ENCODE data around the gene ZNF91. TPM values are rescaled to one million over a fixed set of nuclear protein-coding genes. Genes with fewer than 3 reads are reported as not detected.
"Not testable (repeated sequence)": the region's sequence is repeated elsewhere in the genome, so short reads cannot be mapped to it uniquely, and the experiment has no call there.

Gene ZNF91
- polyA plus RNA-seq, 3 donors = 46.6 to 67.2 (median 54.6) TPM

DNA sequence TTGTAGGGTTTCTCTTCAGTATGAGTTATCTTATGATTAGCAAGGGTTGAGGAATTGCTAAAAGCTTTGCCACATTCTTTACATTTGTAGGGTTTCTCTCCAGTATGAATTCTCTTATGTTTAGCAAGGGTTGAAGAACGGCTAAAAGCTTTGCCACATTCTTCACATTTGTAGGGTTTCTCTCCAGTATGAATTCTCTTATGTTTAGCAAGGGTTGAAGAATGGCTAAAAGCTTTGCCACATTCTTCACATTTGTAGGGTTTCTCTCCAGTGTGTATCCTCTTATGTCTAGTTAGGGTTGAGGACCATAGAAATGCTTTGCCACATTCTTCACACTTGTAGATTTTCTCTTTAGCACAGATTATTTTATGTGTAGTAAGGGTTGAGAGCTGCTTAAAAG is 33.4 kb downstream of the ZNF91 start:
- not testable (repeated sequence) for DNase-seq (ENCODE audit: extremely low read depth in 1 of 11, low read depth in 9 of 11, low spot score in 4 of 11)

GRCh38 chr19:23351806-23352205 is 43.5 kb downstream of the ZNF91 start:
- DNase-seq (ENCODE audit: extremely low read depth in 1 of 11, low read depth in 9 of 11, low spot score in 4 of 11) = no peak

DNA sequence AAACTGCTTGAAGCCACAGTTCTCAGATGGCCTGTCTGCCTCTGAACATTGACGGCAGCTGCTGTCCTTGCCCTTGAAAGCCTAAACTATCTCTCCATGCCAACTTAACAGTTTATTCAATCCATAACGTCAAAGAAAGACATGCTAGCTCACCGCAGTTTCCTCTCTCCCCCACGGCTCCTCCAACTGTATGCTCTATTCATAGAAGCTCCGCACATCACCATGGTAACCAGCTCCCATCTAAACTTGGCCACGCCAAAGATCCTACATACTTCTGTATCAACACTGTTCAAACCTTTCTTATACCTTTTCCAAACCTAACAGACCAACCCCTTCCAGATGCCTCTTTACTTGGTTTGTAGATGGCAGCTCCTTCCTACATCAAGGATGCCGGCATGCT is 48.6 kb downstream of the ZNF91 start:
- no peak for DNase-seq (ENCODE audit: extremely low read depth in 1 of 11, low read depth in 9 of 11, low spot score in 4 of 11)

- DNase-seq (ENCODE audit: extremely low read depth in 1 of 11, low read depth in 9 of 11, low spot score in 4 of 11) = no peak
These were observed 49.4 kb downstream of the ZNF91 start for GRCh38 chr19:23345838-23346237.

DNA sequence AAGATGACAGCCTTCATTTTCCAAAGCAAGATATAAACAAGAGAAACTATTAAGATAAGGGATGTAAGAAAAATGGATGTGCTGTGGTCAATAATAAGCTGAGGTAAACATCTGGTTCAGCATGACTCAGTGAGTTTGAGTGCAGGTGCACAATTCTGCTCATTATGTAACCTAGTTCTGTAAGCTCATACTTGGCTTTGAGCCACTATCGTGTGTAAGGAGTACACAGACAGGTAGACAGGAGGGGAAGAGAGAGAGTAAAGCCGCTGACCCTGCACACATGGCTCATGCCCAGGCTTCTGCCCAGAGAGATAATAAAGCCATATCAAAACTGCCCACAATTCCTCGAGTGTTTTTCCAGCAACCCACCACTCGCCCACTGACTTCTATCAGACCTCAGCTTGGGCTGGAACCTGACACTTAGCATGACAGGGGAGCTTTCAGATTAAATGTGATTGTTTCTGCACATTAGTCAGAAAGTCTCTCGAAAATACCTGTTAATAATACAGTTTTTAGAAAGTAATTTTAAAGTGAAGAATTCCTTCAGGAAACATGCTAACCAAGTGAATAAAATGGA is 51.7 kb downstream of the ZNF91 start:
- DNase-seq (ENCODE audit: extremely low read depth in 1 of 11, low read depth in 9 of 11, low spot score in 4 of 11) = no peak

DNA sequence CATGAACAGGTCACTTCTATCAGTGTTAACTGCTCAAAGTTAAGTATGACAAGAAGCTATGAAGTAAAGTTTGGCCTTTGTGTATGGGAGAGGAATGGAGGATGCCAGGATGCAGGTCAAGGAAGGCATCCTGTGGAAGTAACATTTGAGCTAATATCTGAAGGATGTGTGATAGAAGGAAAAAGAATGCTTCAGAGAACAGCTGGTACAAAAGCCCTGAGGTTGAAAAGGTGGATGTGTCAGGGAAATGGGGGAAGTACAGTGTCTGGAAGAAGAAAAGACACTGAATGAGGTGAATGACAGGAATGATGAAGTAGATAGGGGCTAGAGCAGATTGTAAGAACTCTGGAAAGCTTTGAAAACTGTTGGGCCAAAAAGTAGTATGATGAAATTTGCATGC is 67.1 kb downstream of the ZNF91 start:
- DNase-seq (ENCODE audit: extremely low read depth in 1 of 11, low read depth in 9 of 11, low spot score in 4 of 11) = no peak

DNA sequence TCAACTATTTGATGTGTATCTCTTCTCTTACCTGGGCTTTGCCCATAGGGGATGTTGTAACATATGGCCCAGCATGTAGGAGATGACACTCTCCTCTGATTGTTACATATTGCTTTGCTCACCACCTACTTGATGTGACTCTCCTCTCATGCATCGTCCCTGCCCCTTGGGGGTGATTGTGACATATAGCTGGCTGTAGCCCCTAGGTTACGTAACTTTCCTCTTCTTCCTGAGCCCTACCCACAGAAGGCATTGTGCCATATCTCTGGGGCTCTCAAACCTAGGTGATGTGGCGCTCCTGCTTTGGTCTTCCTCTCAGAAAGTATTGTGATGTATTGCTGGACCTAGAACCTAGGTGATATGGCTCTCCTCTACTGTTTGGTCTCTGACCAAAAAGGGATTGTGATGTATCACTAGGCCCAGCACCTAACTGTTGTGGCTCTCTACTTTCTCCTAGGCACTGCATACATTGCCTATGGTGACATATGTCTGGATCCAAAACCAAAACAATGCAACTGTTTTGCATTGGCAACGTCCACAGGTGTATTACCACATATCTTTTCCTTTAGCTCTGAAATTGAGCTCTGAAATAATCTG is 73.2 kb downstream of the ZNF91 start:
- DNase-seq (ENCODE audit: extremely low read depth in 1 of 11, low read depth in 9 of 11, low spot score in 4 of 11) = no peak

GRCh38 chr19:23321403-23321802 is 73.9 kb downstream of the ZNF91 start:
- DNase-seq (ENCODE audit: extremely low read depth in 1 of 11, low read depth in 9 of 11, low spot score in 4 of 11) = not testable (repeated sequence)

DNA sequence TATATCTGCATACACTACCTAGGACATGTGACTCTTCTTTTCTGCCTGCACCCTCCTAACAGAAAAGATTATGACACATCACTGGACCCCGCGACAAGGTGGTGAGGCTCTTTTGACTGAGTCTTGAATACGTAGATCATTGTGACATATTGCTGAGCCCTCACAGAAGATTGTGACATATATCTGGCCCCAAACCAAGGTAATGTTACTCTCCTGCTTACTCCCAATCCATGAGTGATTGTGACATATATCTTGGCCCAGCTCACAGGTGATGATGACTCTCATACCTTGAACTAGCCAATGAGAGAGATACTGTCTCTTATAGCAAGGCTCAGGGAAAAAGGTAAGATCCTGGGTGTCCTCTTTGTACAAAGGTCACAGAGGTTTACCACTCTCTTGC is 75.7 kb downstream of the ZNF91 start:
- not testable (repeated sequence) for DNase-seq (ENCODE audit: extremely low read depth in 1 of 11, low read depth in 9 of 11, low spot score in 4 of 11)

- DNase-seq (ENCODE audit: extremely low read depth in 1 of 11, low read depth in 9 of 11, low spot score in 4 of 11) = not testable (repeated sequence)
These were observed 76.3 kb downstream of the ZNF91 start for GRCh38 chr19:23318941-23319340.

GRCh38 chr19:23318143-23318542 is 77.1 kb downstream of the ZNF91 start:
- DNase-seq (ENCODE audit: extremely low read depth in 1 of 11, low read depth in 9 of 11, low spot score in 4 of 11) = no peak

DNA sequence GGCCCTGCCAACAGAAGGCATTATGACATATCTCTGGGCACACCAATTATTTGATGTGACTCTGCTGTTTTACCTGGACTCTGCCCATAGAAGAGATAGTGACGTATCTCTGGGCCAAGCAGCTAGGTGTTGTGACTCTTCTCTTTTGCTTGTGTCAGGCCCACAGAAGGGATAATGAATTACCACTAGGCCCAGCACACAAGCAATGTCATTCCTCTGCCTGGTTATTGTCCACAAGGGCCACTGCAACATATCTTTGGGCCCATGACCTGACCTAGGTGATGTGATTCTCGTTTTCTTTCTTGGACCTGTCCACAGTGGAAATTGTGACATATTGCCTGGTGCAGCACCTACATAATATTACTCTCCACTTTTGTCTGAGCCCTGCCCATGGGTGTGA is 80.0 kb downstream of the ZNF91 start:
- DNase-seq (ENCODE audit: extremely low read depth in 1 of 11, low read depth in 9 of 11, low spot score in 4 of 11) = no peak

DNA sequence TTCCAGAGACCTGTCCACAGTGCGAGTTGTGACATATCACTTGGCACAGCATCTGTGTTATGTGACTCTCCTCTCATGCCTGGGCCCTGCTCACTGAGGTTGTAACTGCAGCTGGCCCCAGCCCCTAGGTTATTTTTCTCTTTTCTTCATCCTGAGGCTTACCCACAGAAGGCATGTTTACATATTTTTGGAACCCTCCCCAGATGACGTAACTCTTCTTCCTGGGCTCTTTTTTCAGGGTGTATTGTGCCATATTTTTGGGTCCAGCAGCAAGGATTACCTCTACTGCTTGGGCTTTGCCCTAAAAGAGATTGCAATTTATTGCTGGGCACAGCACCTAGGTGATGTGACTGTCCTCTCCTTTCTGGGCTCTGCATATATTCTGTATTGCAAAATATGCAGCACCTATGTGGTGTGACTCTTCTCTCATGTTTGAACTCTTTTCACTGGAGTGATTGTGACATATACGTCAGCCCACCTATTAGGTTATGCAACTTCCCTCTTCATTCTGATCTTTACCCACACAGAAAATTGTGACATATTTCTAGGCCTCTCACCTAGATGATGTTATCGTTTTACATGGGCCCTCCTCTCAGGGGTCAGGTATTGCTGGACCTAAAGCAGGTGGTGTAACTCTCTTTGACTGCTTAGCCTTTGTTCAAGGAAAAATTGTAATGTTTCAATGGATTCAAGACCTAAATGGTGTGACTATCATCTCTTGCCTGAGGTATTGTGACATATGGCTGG is 80.6 kb downstream of the ZNF91 start:
- DNase-seq (ENCODE audit: extremely low read depth in 1 of 11, low read depth in 9 of 11, low spot score in 4 of 11) = no peak

GRCh38 chr19:23313196-23313595 is 82.1 kb downstream of the ZNF91 start:
- no peak for DNase-seq (ENCODE audit: extremely low read depth in 1 of 11, low read depth in 9 of 11, low spot score in 4 of 11)

DNA sequence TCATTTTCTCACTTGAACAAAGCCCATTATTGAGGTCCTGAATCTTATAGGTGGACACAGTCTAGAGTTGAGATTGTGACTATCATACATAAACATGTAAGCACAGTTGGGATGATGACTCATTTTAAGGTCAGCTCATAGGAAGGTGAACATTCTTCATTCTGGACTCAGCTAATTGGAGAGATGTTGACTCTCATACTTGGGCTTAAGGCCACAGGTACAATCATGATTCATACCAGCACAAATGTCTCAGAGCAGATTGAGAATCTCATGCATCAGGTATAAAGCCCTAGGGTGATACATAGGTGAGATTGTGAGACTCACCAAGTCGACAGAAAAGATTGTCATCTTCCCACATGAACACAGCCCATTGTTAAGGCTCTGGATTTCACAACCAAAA is 82.8 kb downstream of the ZNF91 start:
- no peak for DNase-seq (ENCODE audit: extremely low read depth in 1 of 11, low read depth in 9 of 11, low spot score in 4 of 11)

GRCh38 chr19:23311551-23311950 is 83.7 kb downstream of the ZNF91 start:
- no peak for DNase-seq (ENCODE audit: extremely low read depth in 1 of 11, low read depth in 9 of 11, low spot score in 4 of 11)

GRCh38 chr19:23310729-23311211 is 84.5 kb downstream of the ZNF91 start:
- no peak for DNase-seq (ENCODE audit: extremely low read depth in 1 of 11, low read depth in 9 of 11, low spot score in 4 of 11)

GRCh38 chr19:23309926-23310325 is 85.3 kb downstream of the ZNF91 start:
- no peak for DNase-seq (ENCODE audit: extremely low read depth in 1 of 11, low read depth in 9 of 11, low spot score in 4 of 11)

DNA sequence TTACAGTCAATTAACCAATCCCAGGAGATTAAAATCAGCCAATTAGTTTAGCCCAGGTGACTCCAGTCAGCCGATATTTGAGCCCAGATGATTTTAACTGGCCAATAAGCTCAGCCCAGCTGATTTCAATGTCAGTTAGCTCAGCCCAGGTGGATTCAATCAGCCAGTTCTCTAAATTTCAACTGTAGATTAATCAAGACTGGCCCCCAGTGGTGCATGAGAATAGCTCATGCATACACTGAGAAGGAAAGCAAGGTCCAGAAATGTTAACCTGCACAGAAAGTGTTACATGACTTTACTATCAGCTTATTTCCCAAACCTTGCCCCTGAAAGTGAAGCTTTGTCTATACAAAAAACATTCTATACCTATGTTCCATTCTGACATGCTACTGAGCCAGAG is 89.7 kb downstream of the ZNF91 start:
- DNase-seq (ENCODE audit: extremely low read depth in 1 of 11, low read depth in 9 of 11, low spot score in 4 of 11) = no peak

DNA sequence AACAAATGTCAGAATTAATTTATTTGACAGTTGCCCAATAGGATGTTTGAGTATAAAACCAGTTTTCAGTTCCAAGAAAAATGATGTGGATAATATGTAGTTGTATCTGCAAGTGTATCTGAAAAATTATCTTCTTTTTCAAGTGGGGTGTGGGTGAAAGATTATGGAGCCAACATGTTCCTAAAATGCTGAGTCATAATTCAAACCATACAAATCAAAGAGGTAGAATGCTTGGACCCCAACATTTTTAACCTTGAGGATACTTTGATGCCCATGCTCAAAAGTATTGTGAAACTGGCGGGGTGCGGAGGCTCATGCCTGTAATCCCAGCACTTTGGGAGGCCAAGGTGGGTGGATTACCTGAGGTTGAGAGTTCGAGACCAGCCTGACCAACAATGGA is 91.0 kb downstream of the ZNF91 start:
- DNase-seq (ENCODE audit: extremely low read depth in 1 of 11, low read depth in 9 of 11, low spot score in 4 of 11) = no peak
